Measurements from ENCODE around the gene KCNN1.

The KCNN1 gene

DNA sequence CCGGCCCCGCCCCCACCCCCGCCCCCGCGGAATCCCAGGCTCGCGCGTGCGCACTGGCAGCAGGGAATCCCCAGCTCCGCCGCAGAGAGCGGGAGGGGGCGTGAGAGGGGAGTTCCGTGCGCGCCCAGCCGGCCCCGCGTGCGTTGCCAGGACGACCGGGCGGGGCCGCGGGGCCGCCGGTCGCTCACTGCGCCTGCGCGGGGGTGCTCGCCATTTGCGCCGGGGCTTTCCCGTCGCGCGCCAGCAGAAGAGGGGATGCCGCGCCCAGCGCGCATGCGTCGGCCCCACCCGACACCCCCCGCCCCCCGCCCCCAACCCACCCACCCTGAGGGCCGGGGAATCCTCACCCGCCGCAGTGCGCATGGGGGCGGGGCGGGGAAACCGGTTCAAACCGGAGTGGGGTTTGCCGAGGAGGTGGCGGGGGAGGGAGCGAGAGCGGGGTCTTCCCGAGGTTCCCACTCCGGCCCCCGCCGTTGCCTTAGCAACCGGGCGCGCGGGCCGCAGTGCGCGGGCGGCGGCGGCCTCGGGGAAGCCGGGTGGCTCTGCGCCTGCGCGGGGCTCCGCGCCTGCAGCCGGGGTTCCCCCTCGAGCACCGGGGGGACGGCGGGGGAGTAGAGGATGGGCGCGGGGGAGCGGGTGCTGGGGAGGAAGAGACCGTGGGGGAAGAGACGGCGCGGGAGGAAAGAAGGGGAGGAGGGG is 18.9 kb upstream of the KCNN1 start:
- peak; percentile 95 for DNase-seq (ENCODE audit: low spot score)

DNA sequence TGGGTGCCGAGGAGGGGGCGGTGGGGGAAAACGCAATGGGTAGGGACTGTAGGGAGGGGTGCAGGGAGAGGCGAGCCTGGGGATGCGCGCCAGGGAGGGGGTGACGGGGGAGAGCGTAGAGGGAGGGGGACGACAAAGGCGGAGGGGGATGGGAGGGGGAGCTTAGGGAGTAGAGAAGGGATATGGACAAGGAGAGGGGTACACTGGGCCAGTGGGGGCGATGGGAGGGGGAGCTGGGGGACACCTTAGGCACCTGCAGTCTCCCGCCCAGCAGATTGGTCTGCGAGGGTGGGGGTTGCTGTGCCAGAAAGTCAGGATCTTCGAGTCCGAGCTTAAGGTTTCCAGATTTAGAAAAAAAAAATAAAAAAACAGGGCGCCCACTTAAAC is 18.4 kb upstream of the KCNN1 start:
- DNase-seq (ENCODE audit: low spot score): peak; percentile 67

- DNase-seq (ENCODE audit: low spot score): no peak
Observed at GRCh38 chr19:17948931-17949930, 17.7 kb upstream of the KCNN1 start.

DNA sequence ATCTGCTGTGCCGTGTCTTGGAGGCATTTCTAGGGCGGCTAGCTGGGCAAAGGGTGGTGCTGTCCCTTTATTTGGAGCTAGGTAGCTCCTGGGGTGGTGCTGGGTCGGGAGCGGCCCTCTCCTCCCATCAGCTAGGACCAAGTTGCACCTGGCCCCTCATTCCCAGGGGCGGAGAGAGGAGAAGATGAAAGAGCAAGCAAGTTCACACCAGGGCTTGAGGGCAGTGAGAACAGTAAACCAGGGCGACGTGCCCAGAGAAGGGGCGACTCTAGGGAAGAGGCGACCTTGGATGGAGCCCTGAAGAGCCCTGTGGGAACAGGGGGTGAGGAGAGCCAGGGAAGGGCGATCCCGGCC is 17.0 kb upstream of the KCNN1 start:
- DNase-seq (ENCODE audit: low spot score): no peak

DNA sequence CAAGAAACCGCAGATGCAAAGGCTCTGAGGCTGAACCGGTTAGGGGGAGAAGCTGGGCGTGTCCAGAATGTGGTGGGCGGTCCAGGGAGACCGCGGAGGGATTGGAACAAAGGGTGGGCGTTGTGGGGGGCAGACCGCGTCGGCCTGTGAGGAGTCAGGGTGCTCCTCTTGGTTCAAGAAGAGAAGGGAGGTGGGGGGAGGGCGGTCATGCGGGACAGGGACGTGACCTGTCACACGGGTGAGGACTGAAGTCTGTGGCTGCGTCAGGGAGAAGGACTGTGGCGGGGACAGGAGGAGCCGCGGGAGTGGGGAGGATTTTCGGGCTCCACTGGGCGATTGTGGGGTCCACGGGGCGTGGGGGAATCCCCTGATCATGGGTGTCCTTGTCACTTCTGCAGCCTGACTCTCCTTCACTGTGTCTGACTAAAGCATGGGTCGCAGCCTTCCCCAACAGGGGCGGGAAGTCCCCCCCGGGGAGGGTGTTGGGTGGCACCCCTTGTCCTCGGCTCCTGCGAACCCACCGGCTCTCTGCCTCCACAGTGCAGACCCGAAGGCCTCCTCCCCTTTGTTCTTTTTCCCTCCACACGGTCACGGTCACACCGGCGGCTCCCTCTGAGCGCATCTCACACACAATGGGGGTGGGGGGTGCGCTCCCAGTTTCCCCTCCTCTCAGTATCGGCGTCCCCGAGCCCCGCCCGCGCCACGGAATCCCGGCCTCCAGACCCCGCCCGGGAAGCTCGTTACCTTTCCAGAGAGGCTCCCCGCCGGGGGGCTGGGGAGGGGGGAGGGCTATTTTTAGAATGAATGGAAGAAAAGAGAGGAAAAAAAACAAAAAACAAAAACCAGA is 16.4 kb upstream of the KCNN1 start:
- no peak for DNase-seq (ENCODE audit: low spot score)

DNA sequence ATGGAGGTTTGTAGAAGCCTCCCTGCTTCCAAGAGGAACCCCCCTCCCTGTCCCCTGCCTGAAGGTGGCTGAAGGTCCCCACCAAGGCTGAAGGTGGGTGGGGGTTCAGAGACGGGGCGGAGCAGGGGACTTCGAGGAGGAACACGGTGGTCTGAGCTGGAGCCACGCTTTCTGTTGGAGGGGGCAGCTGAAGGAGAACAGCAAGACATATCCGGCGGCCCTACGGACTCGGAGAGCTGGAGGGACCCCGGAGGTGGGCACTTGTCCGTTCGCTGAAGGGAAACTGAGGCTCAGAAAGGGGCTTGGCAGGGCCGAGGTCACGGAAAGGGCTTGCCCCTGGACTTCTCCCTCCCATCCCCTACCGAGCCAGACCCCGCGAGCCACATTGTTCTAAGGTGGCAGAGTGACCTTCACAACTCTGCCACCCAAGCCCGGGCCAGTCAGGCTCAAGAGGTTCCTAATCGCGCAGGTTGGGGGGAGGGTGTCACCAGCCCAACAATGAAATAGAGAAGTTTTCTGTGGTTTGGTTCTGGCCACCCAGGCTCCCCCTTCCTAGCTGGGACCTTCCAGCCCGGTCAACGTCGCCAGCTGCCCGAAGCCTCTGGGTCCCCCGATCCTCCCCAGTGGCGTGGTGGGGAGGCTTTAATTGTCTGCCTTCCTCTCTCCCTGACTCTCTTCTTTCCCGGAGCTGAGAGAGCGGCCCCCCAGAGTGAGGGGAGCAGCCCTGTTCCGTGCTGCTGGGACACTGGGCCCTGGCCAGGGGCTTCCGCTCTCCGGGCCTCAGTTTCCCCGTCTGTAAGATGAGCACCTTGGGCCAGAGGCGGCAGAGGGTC is 15.5 kb upstream of the KCNN1 start:
- no peak for DNase-seq (ENCODE audit: low spot score)

DNA sequence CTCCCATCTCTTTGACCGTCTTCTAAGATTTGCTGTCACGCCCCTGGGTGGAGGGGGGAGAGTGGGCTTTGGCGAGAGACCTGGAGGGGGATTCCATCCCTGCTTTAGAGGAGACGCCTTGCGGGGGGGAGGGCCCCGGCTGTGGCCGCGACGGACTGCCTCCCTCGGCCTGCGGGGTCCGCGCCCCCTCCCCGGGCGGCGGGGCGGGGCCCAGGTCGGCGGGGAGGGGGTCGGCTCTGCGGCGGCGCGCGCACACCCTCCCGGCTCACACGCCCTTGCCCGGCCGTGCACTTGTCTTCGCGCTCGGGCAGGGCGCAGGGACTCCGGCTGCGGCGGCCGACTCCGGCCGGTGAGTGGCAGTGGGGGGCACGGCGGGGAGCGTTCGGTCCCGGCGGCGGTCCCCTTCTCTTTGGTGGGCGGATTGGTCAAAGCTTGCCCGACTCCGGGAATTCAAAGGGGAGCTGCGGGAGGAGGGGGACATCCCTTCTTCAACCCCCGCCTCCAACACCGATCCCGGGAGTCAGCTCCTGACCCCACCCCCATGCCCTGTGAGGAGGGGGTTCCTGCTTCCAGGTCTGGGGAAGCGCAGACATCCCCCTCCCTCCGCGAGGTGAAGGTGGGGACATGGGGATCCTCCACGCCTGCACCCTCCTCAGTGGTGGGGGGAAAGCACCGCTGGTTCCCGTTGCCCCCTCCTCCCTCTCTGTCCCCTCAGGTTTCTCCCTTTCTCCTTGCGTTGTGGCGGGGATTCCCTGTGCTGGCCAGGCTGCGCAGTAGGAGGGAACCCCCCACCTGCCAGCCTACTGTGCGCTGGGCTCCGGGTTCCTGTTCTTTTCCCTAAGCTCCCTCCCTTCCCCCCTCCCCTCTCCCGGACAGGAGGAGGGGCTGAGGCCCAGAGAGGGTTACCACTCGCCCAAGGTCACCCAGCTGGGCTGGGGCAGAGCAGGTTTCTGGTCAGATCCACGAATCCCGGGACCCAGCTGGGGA is 14.6 kb upstream of the KCNN1 start:
- peak; percentile 69 for DNase-seq (ENCODE audit: low spot score)

DNA sequence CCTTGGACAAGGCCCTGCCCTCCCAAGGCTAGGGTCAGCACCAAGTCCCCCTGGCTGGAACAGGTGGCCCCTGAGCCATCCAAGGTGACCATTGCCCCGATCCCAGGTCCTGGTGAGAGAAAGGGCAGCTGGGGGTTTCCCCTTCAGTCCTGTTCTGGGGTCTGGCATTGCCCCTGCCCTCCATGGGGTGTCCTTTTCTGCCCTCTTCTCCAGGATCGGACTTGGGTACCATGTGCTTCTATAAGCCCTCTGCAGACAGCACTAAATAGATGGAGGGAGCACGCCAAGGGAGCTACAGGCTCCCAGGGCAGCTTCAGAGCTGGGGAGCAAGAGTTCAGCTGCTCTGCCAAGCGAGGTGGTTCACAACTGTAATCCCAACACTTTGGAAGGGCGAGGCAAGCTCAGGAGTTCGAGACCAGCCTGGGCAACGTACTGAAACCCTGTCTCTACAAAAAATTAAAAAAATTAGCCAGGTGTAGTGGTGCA is 13.5 kb upstream of the KCNN1 start:
- no peak for DNase-seq (ENCODE audit: low spot score)

GRCh38 chr19:17953869-17954268 is 13.0 kb upstream of the KCNN1 start:
- DNase-seq (ENCODE audit: low spot score): no peak

DNA sequence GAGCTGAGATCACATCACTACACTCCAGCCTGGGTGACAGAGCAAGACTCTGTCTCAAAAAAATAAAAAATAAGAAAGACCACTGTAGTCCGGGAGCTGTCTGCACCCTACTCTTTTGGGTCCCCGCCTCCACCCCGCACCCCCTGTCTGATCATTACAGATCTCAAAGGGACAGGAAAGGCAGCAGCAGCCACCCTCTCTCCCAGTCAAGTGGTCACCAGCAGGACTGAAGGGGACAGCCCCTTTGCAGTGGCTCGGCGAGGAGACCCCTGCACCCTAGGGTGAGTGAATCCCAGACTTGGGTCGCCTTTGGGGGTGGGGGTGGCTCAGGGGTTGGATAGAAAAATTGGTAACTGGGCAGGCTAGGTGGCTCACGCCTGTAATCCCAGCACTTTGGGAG is 12.5 kb upstream of the KCNN1 start:
- no peak for DNase-seq (ENCODE audit: low spot score)

- DNase-seq (ENCODE audit: low spot score): no peak
Observed at GRCh38 chr19:17957149-17957849, 9.6 kb upstream of the KCNN1 start.

GRCh38 chr19:17957885-17958284 is 9.0 kb upstream of the KCNN1 start:
- no peak for DNase-seq (ENCODE audit: low spot score)

DNA sequence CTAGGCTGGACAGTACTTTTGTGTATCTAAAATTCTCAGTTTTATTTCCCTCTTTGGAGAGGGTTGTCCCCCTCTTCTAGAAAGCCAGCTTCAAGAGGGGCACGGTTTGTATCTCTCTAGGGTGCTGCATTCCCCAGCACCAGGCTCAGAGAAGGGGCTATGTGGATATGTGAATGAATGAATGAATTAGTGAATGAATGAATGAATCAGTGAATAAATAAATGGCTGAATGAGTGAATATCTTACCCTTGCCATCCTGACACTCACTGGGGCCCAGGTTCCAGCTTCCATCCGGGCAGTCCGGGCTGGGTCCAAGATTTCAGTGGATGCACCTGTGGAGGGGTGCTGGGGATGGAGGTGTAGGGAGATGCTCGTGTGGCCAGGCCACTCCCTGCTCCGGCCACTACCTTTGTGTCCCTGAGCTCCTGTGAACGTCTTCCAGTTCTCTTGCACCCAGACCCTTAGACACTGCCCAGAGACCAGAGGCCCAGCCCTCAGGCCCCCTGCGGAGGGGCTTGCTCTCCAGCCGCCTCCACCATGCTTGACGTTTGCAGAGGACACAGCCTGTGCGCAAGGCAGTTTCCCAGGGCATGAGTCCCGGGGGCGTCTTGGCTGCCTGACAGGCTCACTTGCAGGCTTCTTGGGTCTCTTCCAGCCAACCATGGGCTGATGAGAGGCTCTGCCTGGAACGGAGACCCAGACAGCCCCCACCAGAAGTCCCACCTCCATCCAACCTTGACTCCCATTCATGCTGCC is 2.8 kb upstream of the KCNN1 start:
- DNase-seq (ENCODE audit: low spot score): peak; percentile 6

DNA sequence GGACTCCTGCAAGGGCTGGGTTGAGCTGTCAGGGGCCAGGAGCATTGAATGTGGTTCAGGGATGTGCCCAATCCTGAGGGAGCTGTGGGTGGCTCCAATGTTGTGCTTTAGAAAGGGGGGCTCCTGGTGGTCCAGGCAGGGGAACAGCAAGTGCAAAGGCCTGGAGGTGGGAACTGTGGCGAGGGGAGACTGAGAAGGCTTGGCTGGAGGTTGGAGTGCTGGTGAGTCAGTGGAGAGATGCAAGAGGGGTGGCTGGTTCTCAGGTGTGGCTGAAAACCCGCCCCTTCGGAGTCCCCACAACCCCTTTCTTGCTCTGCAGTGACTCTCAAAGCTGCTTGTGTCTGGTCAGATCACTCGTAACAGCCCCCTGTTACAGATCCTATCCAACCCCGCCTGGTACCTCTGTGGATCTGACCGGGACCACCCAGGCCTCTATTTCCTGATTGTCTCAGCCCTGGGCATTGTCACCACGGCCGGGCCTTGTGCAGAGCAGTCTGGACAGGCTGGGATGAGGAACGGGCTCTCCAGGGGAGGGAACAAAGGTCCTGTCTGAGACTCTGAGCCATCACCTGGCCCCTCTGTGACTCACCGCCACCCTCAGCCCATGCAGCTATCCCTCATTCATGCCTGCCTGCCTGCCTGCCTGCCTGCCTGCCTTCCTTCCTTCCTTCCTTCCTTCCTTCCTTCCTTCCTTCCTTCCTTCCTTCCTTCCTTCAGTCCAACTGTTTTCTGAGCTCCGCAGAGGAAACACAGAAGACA is 1.4 kb upstream of the KCNN1 start:
- peak; percentile 39 for DNase-seq (ENCODE audit: low spot score)

GRCh38 chr19:17966129-17966483 is 801 bp upstream of the KCNN1 start:
- DNase-seq (ENCODE audit: low spot score): peak; percentile 4

- peak; percentile 63 for DNase-seq (ENCODE audit: low spot score)
Observed at GRCh38 chr19:17967257-17968051, 547 bp downstream of the KCNN1 start.

- DNase-seq (ENCODE audit: low spot score): peak; percentile 19
Observed at GRCh38 chr19:17968362-17968761, 1.5 kb downstream of the KCNN1 start.
